ENCODE data around the gene RNF151. TPM values are rescaled to one million over a fixed set of nuclear protein-coding genes. Genes with fewer than 3 reads are reported as not detected.

The RNF151 gene
- total and polyA plus RNA-seq, 2 donors (not counting 1 experiment from before 2014, with no cell fraction given) = 0.13 to 0.76 TPM

DNA sequence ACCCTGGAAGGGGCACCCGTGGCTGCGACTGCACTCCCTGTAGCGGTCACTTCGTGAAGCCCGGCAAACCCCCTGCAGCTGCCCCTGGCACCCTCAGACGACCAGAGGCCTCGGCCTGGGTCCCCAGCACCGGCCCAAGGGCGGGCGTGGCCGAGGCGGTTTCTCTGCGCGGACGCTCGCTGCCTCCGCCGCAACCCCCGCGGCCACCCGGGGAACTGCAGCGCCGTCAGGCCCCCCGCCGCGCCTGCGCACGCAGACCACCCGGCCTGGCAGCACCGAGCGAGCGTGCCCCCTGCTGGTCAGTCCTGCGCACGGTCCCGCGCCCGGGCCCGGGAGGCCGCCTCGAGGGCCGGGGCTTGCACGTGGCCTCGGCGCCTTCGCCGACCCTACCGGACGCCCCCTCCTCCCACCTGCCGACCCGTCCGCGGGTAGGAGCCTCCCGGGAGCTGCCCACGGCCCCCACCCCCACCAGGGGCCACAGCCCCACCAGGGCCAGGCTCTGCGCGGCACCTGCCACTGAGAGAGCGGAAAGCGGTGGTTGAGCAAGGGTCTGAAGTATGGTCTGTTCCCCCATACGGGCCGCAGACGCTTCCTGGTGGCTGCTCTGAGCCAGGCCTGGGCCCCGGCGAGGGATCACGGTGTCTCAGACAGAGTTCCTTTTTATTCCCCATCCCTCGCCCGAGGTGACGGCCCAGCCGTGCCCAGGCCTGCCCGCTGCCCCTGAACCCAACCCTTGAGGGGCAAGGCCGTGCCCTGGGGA lies 36.9 kb upstream of the RNF151 start:
- WGBS (ENCODE audit: insufficient coverage) = 10% methylated on average over 62 of the region's 70 CpGs
- POLR2A ChIA-PET = interaction anchor here (0.6 to 1.3 kb wide), 3 partner anchors 14 to 157 kb away, joined by 3 to 8 read pairs (median 5); partner anchors contain the start of genes EME2, MRPS34 and MSRB1

More for the DNA sequence above, 36.9 kb upstream of the RNF151 start:
- Histone ChIP-seq H3K27me3 (replicated peaks in 1 of 4; ENCODE audit: control extremely low read depth in 1 of 4, control insufficient read depth in 3 of 4, insufficient read depth in 4 of 4, low read length in 3 of 4) (peaks cover 0 to 8% (median 2%) of the 10 kb centered on the region in 4 experiments), H3K4me1 (ENCODE audit: control insufficient read depth in 2 of 2, insufficient read depth in 2 of 2, low read length in 2 of 2) (peaks cover 4 to 10% of the 10 kb centered on the region in 2 donors), H4K20me1 (ENCODE audit: control insufficient read depth, insufficient read depth, low read length, poor library complexity, severe bottlenecking) (no peaks in the 10 kb centered on the region), H3K9ac (ENCODE audit: low read length) (peak overlapping the region; percentile 58), H2AFZ (ENCODE audit: insufficient read depth, low read depth, low read length, poor library complexity, severe bottlenecking) (peak overlapping the region; percentile 91), H3K36me3 (replicated peaks in 1 of 2; ENCODE audit: control extremely low read depth in 1 of 2, control insufficient read depth in 1 of 2, extremely low read depth in 1 of 2, insufficient read depth in 2 of 2, low read length in 1 of 2) (no peaks in the 10 kb centered on the region), H3K4me3 (ENCODE audit: control extremely low read depth in 1 of 5, extremely low read depth in 1 of 5, insufficient read depth in 1 of 5, low read depth in 2 of 5, low read length in 4 of 5) (peak overlapping the region in 4 of 5 experiments; percentile 43 to 65 (median 58)), H3K9me3 (ENCODE audit: control extremely low read depth in 1 of 3, control insufficient read depth in 2 of 3, insufficient read depth in 1 of 3, low read length in 2 of 3) (peaks cover 0 to 4% (median 0%) of the 10 kb centered on the region in 3 donors), H3K27ac (ENCODE audit: low read length in 2 of 2) (peak overlapping the region in 1 of 2 donors; percentile 27), H3K4me2 (replicated peaks; ENCODE audit: low read depth, low read length, poor library complexity, severe bottlenecking) (peak overlapping the region; percentile 96), H3K79me2 (ENCODE audit: control insufficient read depth, insufficient read depth, low read length) (no peaks in the 10 kb centered on the region)
- intact Hi-C loops (cut with micrococcal nuclease) = loop anchor here (1.0 to 5.0 kb wide), 3 partner anchors 13 to 157 kb away; partner anchors contain the start of genes EME2, MRPS34, NDUFB10 and NME3
- Mint-ChIP-seq H3K4me1 (peaks cover 4% of the 10 kb centered on the region), H3K27ac (peak overlapping the region; percentile 70), H3K27me3 (peaks cover under 1% of the 10 kb centered on the region), H3K9me3 (ENCODE audit: insufficient read depth) (no peaks in the 10 kb centered on the region), H3K4me3 (peak overlapping the region; percentile 71)
- ATAC-seq (ENCODE audit: low read depth) (peak; percentile 99), DNase-seq (peak; percentile 93)
- CTCF ChIA-PET = interaction anchor here (0.7 to 2.3 kb wide), 9 partner anchors 14 to 231 kb away, joined by 3 to 14 read pairs (median 4); partner anchors contain the start of genes NUBP2 and SPSB3
- TF ChIP-seq, protein P1, sequence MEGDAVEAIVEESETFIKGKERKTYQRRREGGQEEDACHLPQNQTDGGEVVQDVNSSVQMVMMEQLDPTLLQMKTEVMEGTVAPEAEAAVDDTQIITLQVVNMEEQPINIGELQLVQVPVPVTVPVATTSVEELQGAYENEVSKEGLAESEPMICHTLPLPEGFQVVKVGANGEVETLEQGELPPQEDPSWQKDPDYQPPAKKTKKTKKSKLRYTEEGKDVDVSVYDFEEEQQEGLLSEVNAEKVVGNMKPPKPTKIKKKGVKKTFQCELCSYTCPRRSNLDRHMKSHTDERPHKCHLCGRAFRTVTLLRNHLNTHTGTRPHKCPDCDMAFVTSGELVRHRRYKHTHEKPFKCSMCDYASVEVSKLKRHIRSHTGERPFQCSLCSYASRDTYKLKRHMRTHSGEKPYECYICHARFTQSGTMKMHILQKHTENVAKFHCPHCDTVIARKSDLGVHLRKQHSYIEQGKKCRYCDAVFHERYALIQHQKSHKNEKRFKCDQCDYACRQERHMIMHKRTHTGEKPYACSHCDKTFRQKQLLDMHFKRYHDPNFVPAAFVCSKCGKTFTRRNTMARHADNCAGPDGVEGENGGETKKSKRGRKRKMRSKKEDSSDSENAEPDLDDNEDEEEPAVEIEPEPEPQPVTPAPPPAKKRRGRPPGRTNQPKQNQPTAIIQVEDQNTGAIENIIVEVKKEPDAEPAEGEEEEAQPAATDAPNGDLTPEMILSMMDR (IDR thresholded peaks at IDR 0.05) = peak; percentile 95
- no peak for TF ChIP-seq EZH2 (IDR thresholded peaks at IDR 0.05; ENCODE audit: borderline replicate concordance, insufficient read depth, low read depth, low read length, poor library complexity, severe bottlenecking)

All from B cell (primary cell).